Mononuclear cell (primary cell): ENCODE results near the gene DTNA. TPM values are rescaled to one million over a fixed set of nuclear protein-coding genes. Genes with fewer than 3 reads are reported as not detected.
"Not testable (repeated sequence)": the region's sequence is repeated elsewhere in the genome, so short reads cannot be mapped to it uniquely, and the experiment has no call there.

ENCODE experiments used
- H3K27me3 ChIP-seq: 2 replicates; pipeline ENCODE4 v1.6.0; 2011; ENCODE audit warnings: low read length, control low read depth; ENCODE audit not compliant: insufficient read depth
- H3K4me1 ChIP-seq: 2 replicates; pipeline ENCODE4 v1.5.1; 2011; ENCODE audit warnings: mild to moderate bottlenecking, low read length, control low read depth; ENCODE audit not compliant: insufficient read depth
- H3K4me3 ChIP-seq: 2 replicates; pipeline ENCODE4 v1.5.1; 2011; ENCODE audit warnings: mild to moderate bottlenecking, low read length, moderate library complexity
- H3K9me3 ChIP-seq: 2 replicates; pipeline ENCODE4 v1.5.1; 2011; ENCODE audit warnings: low read depth, mild to moderate bottlenecking, control low read depth, low read length
- total RNA-seq: library from RNA; depleted of rRNA; stranded (reverse); fragments of >200 nt; gene quantifications from one replicate; pipeline ENCODE4 v1.2.3, GENCODE V29; 2012

The DTNA gene
- 0.31 TPM for total RNA-seq

DNA sequence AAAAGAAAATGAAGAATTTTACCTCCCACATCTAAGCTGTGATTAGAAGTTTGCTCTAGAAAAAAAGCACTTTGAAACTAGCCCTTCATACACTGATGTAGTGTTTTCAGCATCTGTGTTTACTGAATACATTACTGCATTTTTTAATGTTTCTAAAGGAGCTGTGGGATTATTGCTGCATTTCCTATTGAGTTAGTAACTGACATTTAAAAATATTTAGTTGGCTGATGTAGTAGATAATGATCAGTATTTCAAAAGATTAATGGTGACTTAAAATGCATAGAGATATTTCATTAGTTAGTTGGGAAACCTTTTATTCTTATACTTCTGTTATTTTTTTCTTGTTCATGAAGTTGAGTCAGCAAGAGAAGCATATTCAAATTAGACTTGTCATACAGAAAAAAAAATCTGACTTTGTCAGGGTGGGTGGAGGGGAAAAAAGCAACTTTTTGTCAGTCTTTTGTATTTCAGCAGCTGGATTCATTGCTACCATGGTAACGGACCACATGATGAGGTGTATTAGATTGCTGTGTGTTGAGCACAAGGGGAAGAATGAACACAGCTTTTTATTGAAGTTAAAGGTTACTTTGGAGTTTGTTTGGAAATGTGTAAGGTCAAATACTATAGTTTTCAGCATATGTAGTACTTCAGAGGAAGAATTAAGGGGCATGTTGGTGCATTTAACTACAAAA lies at the start of gene DTNA:
Gene DTNA, plus strand, starts transcription at position 549 of the 692 bp plus-strand sequence. CDS start 45,679 bp downstream, outside the sequence.
- H3K4me1 ChIP-seq: peaks cover 18% of the 10 kb centered on the region
- H3K27me3 ChIP-seq: no peaks in the 10 kb centered on the region
- H3K4me3 ChIP-seq: no peak within 1 kb of the TSS
- no peaks in the 10 kb centered on the region for H3K9me3 ChIP-seq

DNA sequence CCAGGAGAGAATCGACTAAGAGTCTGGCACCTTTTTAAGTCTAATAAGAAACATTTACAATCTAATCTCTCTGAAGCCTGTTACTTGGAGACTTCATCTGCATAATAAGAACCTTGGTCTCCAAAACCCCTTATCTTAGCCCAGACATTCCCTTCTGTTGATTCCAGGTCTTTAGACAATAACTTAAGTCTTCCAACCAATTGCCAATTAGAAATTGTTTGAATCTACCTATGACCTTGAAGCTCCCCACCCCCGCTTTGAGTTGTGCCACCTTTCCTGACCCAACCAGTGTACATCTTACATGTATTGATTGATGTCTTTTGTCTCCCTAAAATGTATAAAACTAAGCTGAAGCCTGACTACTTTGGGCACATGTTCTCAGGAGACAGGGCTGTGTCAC lies 49.5 kb upstream of the DTNA start:
- no peak overlapping the region for H3K4me3 ChIP-seq
- H3K4me1 ChIP-seq: no peaks in the 10 kb centered on the region
- no peaks in the 10 kb centered on the region for H3K9me3 ChIP-seq
- H3K27me3 ChIP-seq: peaks cover 13% of the 10 kb centered on the region

DNA sequence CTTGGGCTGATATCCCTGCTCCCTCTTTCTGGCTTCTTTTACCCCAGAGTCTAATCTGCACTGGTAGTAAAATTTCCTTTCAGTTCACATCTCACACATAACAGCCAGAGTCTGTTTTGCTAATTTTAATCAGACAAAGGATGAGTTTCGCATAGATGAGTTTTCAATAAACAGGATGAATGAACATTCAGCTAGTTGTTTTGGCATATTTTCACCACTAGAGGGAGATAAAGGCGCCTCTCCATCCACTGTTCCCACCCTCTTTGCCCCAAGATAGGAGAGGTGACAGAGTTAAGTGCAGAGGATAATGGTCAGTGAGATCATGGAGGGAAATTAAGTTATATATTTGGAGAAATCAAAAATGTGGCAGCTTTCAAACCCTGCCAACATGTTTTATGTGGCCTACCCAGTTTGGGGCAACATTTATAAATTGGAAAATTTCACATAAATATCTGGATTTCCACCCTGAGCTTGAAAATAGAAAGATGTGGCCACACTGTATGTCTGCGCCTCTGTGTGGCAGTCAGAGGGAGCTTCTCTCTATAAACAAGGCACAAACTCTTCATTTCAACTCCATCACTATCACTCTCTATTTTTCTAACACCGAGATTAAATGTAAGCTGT lies 48.5 kb upstream of the DTNA start:
- H3K27me3 ChIP-seq: peaks cover 13% of the 10 kb centered on the region
- H3K9me3 ChIP-seq: no peaks in the 10 kb centered on the region
- H3K4me3 ChIP-seq: no peak overlapping the region
- H3K4me1 ChIP-seq: no peaks in the 10 kb centered on the region

DNA sequence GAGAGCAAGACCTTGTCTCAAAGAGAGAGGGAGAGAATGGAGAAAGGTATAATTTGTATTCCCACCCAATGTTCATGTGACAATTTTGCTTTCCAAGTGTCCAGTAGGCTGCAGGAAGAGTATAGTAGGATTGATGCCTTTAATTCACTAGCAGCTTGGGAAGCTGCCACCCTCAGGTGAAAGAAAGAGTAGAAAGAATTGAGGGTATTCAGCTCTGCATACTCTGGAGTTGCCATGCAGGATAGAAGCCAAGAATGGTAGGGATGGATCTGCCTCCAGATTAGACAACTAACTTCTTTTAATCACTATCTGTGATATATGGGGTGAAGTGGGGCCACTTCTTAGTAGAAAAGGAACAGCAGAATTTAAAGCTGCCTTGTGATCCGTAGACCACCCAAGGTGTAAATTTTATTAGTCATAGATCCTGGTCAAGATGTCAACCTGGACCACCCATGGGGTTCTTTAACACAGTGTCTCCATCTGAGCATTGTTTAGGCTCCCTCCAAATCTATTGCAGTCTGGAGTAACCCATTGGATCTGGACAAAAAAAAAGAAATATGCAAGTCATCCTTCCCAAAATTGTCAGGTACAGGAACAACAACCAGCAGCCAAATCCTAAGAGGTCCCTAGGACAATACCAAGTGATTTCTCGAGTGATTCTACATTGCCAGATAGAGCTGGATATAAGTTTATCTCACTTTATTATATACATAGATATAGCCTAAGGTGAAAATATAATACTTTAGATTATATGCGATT lies 33.1 kb upstream of the DTNA start:
- no peaks in the 10 kb centered on the region for H3K9me3 ChIP-seq
- no peaks in the 10 kb centered on the region for H3K27me3 ChIP-seq
- no peaks in the 10 kb centered on the region for H3K4me1 ChIP-seq
- H3K4me3 ChIP-seq: no peak overlapping the region

DNA sequence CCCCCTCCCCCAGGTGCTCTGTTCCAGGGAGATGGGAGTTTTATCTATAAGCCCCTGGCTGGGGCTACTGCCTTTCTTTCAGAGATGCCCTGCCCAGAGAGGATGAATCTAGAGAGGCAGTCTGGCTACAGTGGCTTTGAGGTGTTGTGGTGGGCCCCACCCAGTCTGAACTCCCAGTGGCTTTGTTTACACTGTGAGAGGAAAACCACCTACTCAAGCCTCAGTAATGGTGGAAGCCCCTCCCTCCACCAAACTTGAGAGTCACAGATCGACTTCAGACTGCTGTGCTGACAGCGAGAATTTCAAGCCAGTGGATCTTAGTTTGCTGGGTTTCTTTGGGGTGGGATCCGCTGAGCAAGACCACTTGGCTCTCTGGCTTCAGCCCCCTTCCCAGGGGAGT lies 20.3 kb upstream of the DTNA start:
- H3K4me1 ChIP-seq, H3K4me3 ChIP-seq, H3K27me3 ChIP-seq, H3K9me3 ChIP-seq: not testable (repeated sequence)

DNA sequence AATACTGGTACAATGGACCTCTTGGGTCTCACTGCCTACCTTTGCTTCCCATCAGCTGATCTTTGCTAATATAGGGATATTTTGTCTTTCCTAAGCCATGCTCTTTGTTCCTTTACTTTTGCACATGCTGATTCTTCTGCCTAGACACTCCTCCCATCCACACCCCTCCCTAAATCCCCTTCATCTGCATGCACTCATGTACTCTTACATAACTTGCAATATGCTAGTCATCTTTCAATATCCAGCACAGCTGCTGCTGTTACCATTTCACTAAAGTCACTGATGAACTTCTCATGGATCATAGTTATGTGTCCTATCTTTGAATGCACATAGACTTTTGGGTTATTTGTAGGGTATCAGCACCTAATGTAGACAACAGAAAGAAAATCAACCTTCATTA lies 18.5 kb upstream of the DTNA start:
- H3K4me1 ChIP-seq: no peaks in the 10 kb centered on the region
- no peaks in the 10 kb centered on the region for H3K9me3 ChIP-seq
- no peaks in the 10 kb centered on the region for H3K27me3 ChIP-seq
- H3K4me3 ChIP-seq: no peak overlapping the region

DNA sequence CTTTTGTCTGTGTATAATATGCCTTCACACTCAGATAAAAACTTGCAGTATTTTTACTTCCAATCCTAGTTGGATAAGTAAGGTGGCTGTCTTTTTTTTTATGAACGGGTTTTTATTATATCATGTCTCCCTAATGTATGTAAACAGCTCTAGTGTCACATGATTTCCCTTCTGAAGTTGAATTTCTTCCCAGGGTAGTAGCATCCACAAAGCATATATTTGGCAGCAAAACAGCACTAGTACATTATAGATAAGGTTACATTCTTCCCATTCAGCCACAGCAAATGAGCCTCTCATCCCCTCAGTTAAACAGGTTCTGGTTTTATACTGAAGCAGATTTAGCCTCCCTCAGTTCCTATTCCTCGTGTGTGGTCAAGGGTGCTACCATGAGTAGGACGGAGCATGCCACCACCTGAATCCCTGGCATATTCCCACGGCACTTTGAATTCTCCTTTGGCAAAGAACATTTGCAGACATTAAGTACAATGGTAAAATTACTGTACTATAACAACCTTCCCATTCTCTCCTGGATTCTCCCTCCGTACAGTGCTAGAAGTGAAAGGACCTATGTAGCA lies 15.4 kb upstream of the DTNA start:
- Histone ChIP-seq H3K9me3 (no peaks in the 10 kb centered on the region), H3K4me1 (no peaks in the 10 kb centered on the region), H3K27me3 (no peaks in the 10 kb centered on the region), H3K4me3 (no peak overlapping the region)

DNA sequence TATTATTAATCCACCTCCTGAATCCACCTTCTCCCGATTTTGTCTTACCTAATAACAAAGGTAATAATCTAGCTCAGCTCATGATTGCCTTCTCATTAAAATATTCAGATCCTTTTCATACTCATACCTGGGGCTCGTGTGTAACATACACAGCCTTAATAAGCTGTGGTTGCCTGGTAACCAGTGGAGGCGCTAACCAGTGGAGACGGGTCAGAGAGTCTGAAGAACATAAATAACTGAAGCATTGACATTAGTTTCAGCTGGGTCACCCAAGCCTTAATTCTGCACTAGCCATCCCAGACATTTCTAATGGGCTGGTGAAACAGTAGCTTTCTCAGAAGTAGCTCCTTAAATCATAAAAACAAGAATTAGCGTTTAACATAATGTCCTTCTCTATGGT lies 14.8 kb upstream of the DTNA start:
- Histone ChIP-seq H3K9me3 (no peaks in the 10 kb centered on the region), H3K27me3 (no peaks in the 10 kb centered on the region), H3K4me3 (no peak overlapping the region), H3K4me1 (no peaks in the 10 kb centered on the region)

DNA sequence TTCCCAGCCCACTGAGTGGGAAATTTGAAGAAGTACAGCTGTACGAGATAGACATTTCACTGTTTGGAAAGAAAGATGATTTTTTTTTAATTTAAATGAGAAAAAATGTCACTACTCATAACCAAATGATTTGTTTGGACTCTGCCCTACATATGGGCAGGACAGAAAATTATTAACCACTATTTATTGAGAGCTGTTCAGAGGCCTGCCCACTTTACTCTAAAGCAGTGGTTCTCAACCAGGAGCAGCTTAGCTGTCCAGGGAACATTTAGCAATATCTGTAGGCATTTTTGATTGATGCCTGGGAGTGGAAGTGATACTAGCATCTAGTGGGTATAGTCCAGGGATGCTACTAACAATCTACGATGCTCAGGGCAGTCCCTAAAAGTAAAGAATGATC lies 13.4 kb upstream of the DTNA start:
- Histone ChIP-seq H3K4me3 (no peak overlapping the region), H3K9me3 (no peaks in the 10 kb centered on the region), H3K4me1 (no peaks in the 10 kb centered on the region), H3K27me3 (no peaks in the 10 kb centered on the region)

DNA sequence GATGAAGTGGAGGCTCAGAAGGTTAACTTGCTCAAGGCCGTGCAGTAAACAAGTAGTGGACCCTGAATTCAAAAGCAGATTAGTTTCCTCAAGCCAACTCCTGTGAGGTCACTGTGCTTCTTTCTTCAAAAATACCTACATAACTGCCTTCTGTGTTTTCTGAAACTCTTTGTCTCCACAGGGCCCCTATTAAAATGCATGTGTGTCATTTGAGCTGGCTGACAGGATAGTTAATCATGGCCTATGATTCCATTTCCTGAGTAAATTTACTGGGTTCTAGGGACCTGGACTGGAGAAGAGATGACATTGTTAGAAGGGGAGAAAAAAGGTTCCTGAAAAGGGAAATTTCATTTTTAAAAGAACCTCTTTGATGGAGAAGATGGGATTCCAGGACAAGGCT lies 12.9 kb upstream of the DTNA start:
- no peaks in the 10 kb centered on the region for H3K4me1 ChIP-seq
- H3K27me3 ChIP-seq: no peaks in the 10 kb centered on the region
- H3K9me3 ChIP-seq: no peaks in the 10 kb centered on the region
- no peak overlapping the region for H3K4me3 ChIP-seq

DNA sequence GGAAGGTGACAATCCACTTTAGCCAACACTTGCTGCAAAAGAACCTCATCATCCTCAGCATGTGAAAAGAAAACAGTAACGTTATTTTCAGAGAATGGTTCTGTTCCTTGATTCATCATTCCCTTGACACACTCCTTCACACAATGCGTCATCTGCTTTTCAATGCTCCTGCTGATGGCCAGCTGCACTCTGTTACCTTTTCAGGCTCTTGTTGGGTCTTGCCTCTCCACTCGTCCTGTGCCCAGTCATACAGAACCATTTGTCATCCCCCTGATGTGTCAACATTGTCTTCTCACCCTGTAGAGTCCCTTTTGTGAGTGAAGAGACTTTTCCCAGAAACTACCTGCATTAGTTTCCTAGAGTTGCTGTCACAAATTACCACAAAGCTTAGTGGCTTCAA lies 12.2 kb upstream of the DTNA start:
- Histone ChIP-seq H3K4me1 (no peaks in the 10 kb centered on the region), H3K4me3 (no peak overlapping the region), H3K27me3 (no peaks in the 10 kb centered on the region), H3K9me3 (no peaks in the 10 kb centered on the region)

DNA sequence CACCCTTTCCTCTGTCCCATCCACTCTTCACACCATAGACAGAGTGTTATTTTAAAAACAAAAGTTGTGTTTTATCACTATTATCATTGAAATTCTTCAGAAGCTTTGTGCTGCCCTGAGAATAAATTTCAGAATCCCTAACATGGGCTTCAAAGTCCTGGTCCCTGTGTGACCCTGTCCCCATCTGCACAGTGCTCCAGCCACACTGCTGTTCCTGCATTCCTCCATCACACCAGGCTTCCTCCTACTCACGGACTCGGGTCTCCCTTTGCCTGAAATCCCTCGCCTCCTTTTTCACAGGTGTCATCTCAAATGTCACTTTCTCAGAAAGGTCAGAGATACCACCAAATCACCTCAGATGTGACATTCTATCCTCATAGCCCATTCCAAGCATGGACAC lies 8.2 kb upstream of the DTNA start:
- no peaks in the 10 kb centered on the region for H3K27me3 ChIP-seq
- H3K4me1 ChIP-seq: no peaks in the 10 kb centered on the region
- H3K4me3 ChIP-seq: no peak overlapping the region
- H3K9me3 ChIP-seq: no peaks in the 10 kb centered on the region

DNA sequence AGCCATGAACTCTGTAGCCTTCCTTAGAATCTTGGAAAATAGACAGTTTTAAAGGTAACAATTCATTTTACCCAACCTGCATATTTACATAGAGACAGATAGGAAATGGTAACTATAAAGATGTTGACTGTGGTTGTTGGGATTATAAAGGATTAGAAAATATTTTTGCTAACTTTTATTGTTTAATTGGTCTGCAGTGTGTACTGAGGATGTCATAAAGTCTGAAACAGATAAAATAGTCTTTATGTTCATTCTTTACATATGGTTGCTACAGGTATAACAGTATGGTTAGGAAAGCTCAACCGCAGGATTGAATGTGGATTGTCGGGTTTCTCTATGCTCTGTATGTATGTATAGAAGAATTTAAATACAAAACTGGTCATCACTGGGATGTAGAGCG lies 7.3 kb upstream of the DTNA start:
- H3K4me3 ChIP-seq: no peak overlapping the region
- no peaks in the 10 kb centered on the region for H3K27me3 ChIP-seq
- no peaks in the 10 kb centered on the region for H3K9me3 ChIP-seq
- no peaks in the 10 kb centered on the region for H3K4me1 ChIP-seq

DNA sequence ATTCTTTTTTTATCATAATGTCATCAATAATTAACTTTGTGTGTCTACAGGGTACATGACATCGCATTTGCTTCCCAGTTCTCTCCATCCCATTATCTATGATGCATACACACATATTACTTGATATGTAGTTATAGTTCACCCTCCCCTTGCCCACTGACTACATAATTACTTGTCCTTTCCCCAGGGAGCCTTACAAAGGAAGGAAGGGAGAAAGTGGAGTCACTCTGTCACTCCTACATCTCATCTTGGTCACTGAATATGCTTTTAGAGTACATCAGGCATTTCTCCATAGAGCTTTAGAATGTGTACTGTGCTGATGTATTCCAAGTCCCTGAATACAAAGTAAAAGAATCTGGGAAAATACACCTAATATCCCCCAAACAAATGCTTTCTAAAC lies 6.0 kb upstream of the DTNA start:
- Histone ChIP-seq H3K9me3 (no peaks in the 10 kb centered on the region), H3K4me3 (no peak overlapping the region), H3K27me3 (no peaks in the 10 kb centered on the region), H3K4me1 (peaks cover 7% of the 10 kb centered on the region)

DNA sequence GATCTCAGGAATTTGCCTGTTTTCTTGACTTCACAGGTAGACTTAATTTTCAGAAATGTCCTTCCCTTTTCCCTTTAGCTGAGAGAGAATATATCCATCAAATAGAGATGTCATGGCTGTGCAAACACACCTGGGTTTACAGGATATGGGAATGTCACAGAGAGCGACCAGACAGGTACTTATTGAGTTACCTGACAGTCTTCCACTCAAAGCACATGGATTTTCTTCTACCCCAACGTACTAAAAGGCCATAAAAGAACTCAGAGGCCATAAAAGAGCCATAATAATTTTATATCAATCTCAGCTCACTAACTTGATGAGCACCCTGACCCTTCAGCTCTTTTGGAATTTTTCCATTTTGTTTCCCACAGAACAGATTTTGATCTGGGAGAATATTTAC lies 5.3 kb upstream of the DTNA start:
- H3K4me3 ChIP-seq: no peak overlapping the region
- H3K4me1 ChIP-seq: peaks cover 11% of the 10 kb centered on the region
- H3K9me3 ChIP-seq: no peaks in the 10 kb centered on the region
- H3K27me3 ChIP-seq: no peaks in the 10 kb centered on the region
